HepG2 (cell line): Measurements from ENCODE around the gene GMPPA. TPM values are rescaled to one million over a fixed set of nuclear protein-coding genes. Genes with fewer than 3 reads are reported as not detected.
A peak's percentile ranks its signal among the peaks of the same experiment; 100 is the strongest.

Experiments
- AHR ChIP-seq: IDR thresholded peaks from 2 replicates; pipeline ENCODE4 v1.6.1; 2018; ENCODE audit warnings: missing genetic modification reagents, missing compliant biosample characterization
- ATAD3A ChIP-seq: sonication (generic); formaldehyde crosslinking; IDR thresholded peaks from 2 replicates; pipeline ENCODE4 v1.4.0; 2020; ENCODE audit warnings: missing genetic modification reagents
- ELF3 ChIP-seq: IDR thresholded peaks from 2 replicates; pipeline ENCODE4 v1.6.1; 2016; ENCODE audit warnings: missing genetic modification reagents, missing compliant biosample characterization
- HNF1B ChIP-seq: sonication (generic); formaldehyde crosslinking; IDR thresholded peaks from 2 replicates; pipeline ENCODE4 v1.5.1; 2020; ENCODE audit warnings: mild to moderate bottlenecking, moderate library complexity, missing genetic modification reagents
- HOXA7 ChIP-seq: sonication (generic); formaldehyde crosslinking; IDR thresholded peaks from 2 replicates; pipeline ENCODE4 v1.8.1; 2022; ENCODE audit warnings: mild to moderate bottlenecking, missing genetic modification reagents, moderate library complexity
- KDM2A ChIP-seq: sonication (generic); formaldehyde crosslinking; IDR thresholded peaks from 2 replicates; pipeline ENCODE4 v1.4.0; 2020; ENCODE audit warnings: low read depth, missing genetic modification reagents, borderline replicate concordance
- MEIS1 ChIP-seq: sonication (generic); formaldehyde crosslinking; IDR thresholded peaks from 2 replicates; pipeline ENCODE4 v1.9.0; 2021; ENCODE audit warnings: mild to moderate bottlenecking, missing genetic modification reagents, moderate library complexity, borderline replicate concordance
- MYC ChIP-seq: sonication (generic); formaldehyde crosslinking; IDR thresholded peaks from 2 replicates; pipeline ENCODE4 v1.9.0; 2021; ENCODE audit warnings: missing genetic modification reagents, borderline replicate concordance
- NFIB ChIP-seq: sonication (generic); formaldehyde crosslinking; IDR thresholded peaks from 2 replicates; pipeline ENCODE4 v1.9.0; 2021; ENCODE audit warnings: missing genetic modification reagents, mild to moderate bottlenecking, borderline replicate concordance
- PAWR ChIP-seq: sonication (generic); formaldehyde crosslinking; IDR thresholded peaks from 2 replicates; pipeline ENCODE4 v1.4.0; 2020; ENCODE audit warnings: missing genetic modification reagents, mild to moderate bottlenecking, borderline replicate concordance
- RBAK ChIP-seq: sonication (generic); formaldehyde crosslinking; IDR thresholded peaks from 2 replicates; pipeline ENCODE4 v1.5.1; 2020; ENCODE audit warnings: mild to moderate bottlenecking, missing genetic modification reagents
- REST ChIP-seq, 2 experiments: IDR thresholded peaks; 2 replicates each; pipeline ENCODE4 v1.6.1; 2011 to 2012; ENCODE audit warnings: low read length in 2 of 2, borderline replicate concordance in 1 of 2, low read depth in 1 of 2, mild to moderate bottlenecking in 1 of 2, moderate library complexity in 1 of 2
- ZBTB10 ChIP-seq: sonication (generic); formaldehyde crosslinking; IDR thresholded peaks from 2 replicates; pipeline ENCODE4 v1.4.0; 2020; ENCODE audit warnings: missing genetic modification reagents, borderline replicate concordance
- ZFP37 ChIP-seq: sonication (generic); formaldehyde crosslinking; IDR thresholded peaks from 2 replicates; pipeline ENCODE4 v1.4.0; 2020; ENCODE audit warnings: missing genetic modification reagents, borderline replicate concordance
- ZNF30 ChIP-seq: sonication (generic); formaldehyde crosslinking; IDR thresholded peaks from 2 replicates; pipeline ENCODE4 v1.5.0; 2020; ENCODE audit warnings: mild to moderate bottlenecking, missing genetic modification reagents
- ZNF446 ChIP-seq: sonication (generic); formaldehyde crosslinking; IDR thresholded peaks from 2 replicates; pipeline ENCODE4 v1.5.0; 2020; ENCODE audit warnings: mild to moderate bottlenecking, missing genetic modification reagents
- ZNF510 ChIP-seq: sonication (generic); formaldehyde crosslinking; IDR thresholded peaks from 2 replicates; pipeline ENCODE4 v1.4.0; 2020; ENCODE audit warnings: low read depth, mild to moderate bottlenecking, missing genetic modification reagents
- ZNF557 ChIP-seq: sonication (generic); formaldehyde crosslinking; IDR thresholded peaks from 2 replicates; pipeline ENCODE4 v1.4.0; 2020; ENCODE audit warnings: missing genetic modification reagents
- ZNF772 ChIP-seq: sonication (generic); formaldehyde crosslinking; IDR thresholded peaks from 2 replicates; pipeline ENCODE4 v1.5.0; 2020; ENCODE audit warnings: mild to moderate bottlenecking, missing genetic modification reagents
- ZNF788 ChIP-seq: sonication (generic); formaldehyde crosslinking; IDR thresholded peaks from 2 replicates; pipeline ENCODE4 v1.5.0; 2020; ENCODE audit warnings: mild to moderate bottlenecking, missing genetic modification reagents, borderline replicate concordance
- polyA plus RNA-seq, 8 experiments: library from polyadenylated mRNA; depleted of rRNA in 3 of 8; stranded (reverse) in 7 of 8; unstranded in 1 of 8; fragments of >200 nt; fragmentation: Illumina TruSeq in 4 of 8; extraction: Trizol in 4 of 8; gene quantifications; 2 replicates each; pipeline versions ENCODE4 v1.2.1 to v1.2.3, GENCODE V29; 2011 to 2016; ENCODE audit warnings: low read depth in 4 of 8, missing spikeins in 1 of 8, mixed read lengths in 1 of 8; ENCODE audit not compliant: insufficient read depth in 1 of 8
- total RNA-seq, 5 experiments: library from RNA; depleted of rRNA; stranded (reverse); fragments of >200 nt; fragmentation: Illumina TruSeq; extraction: Trizol; gene quantifications; 2 replicates each; pipeline ENCODE4 v1.2.3, GENCODE V29; 2016; ENCODE audit warnings: low read depth in 1 of 5
- TF ChIP-seq, protein P1 (sequence below): IDR thresholded peaks from 2 replicates; pipeline ENCODE4 v1.6.1; 2016; ENCODE audit warnings: missing compliant biosample characterization, missing genetic modification reagents, borderline replicate concordance

Gene GMPPA
- total and polyA plus RNA-seq, 2 of the 13 experiments (the other 11 are each of a cell fraction or from before 2014, with no cell fraction given), result 81.1 to 106 TPM

GRCh38 chr2:219495531-219496122, 3.1 kb upstream of the GMPPA start (continued):
- no peak for TF ChIP-seq ZBTB10
- TF ChIP-seq RBAK, result no peak
- no peak for TF ChIP-seq HOXA7
- no peak for TF ChIP-seq ZNF30 (CRISPR knock-in tag)
- TF ChIP-seq ZNF557, result no peak
- TF ChIP-seq ZFP37 (CRISPR knock-in tag), result no peak
- TF ChIP-seq KDM2A (CRISPR knock-in tag), result peak; percentile 42; the same call in 1 of the 2 replicates
- TF ChIP-seq NFIB (CRISPR knock-in tag), result no peak
- no peak for TF ChIP-seq AHR (CRISPR knock-in tag)
- TF ChIP-seq HNF1B, result no peak; the same call in 1 of the 2 replicates
- peak; percentile 39; the same call in 1 of the 2 replicates for TF ChIP-seq MYC (CRISPR knock-in tag)
- TF ChIP-seq ZNF510, result no peak
- TF ChIP-seq REST (IDR thresholded peaks at IDR 0.05; ENCODE audit: borderline replicate concordance in 1 of 2, low read depth in 1 of 2, low read length in 2 of 2), result peak in 1 of 2 experiments; percentile 73; a peak in 2 of 4 replicates
- TF ChIP-seq, protein P1, sequence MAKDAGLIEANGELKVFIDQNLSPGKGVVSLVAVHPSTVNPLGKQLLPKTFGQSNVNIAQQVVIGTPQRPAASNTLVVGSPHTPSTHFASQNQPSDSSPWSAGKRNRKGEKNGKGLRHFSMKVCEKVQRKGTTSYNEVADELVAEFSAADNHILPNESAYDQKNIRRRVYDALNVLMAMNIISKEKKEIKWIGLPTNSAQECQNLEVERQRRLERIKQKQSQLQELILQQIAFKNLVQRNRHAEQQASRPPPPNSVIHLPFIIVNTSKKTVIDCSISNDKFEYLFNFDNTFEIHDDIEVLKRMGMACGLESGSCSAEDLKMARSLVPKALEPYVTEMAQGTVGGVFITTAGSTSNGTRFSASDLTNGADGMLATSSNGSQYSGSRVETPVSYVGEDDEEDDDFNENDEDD (CRISPR knock-in tag), result peak; percentile 48; the same call in 1 of the 2 replicates
- TF ChIP-seq PAWR (CRISPR knock-in tag), result no peak
- no peak for TF ChIP-seq ATAD3A (CRISPR knock-in tag)
- TF ChIP-seq ZNF772, result peak; percentile 66; the same call in 1 of the 2 replicates
- no peak for TF ChIP-seq MEIS1 (CRISPR knock-in tag)
- TF ChIP-seq ZNF788 (CRISPR knock-in tag), result peak; percentile 65; the same call in 1 of the 2 replicates
- 0 out of 2 replicates have a peak, but pooled peaks have one; percentile 30 for TF ChIP-seq ZNF446
- peak; percentile 33; the same call in 1 of the 2 replicates for TF ChIP-seq ELF3 (CRISPR knock-in tag)
